ENCODE measurements around the gene VIPR1.

VIPR1 gene

GRCh38 chr3:42495393-42495792 lies 7.0 kb upstream of the VIPR1 start:
- DNase-seq = no peak

GRCh38 chr3:42497009-42497731 lies 5.3 kb upstream of the VIPR1 start:
- peak; percentile 26 for DNase-seq

- DNase-seq = peak; percentile 38
These were observed 4.4 kb upstream of the VIPR1 start for GRCh38 chr3:42498034-42498433.

- peak; percentile 52 for DNase-seq
These were observed 3.5 kb upstream of the VIPR1 start for GRCh38 chr3:42498791-42499477.

- DNase-seq = peak; percentile 48
These were observed 3.0 kb upstream of the VIPR1 start for GRCh38 chr3:42499478-42499871.

- peak; percentile 42 for DNase-seq
These were observed 2.4 kb upstream of the VIPR1 start for GRCh38 chr3:42500091-42500490.

- DNase-seq = no peak
These were observed 1.5 kb upstream of the VIPR1 start for GRCh38 chr3:42500909-42501308.

- DNase-seq = no peak
These were observed 1.1 kb upstream of the VIPR1 start for GRCh38 chr3:42501321-42501680.

GRCh38 chr3:42501681-42502428 lies 588 bp upstream of the VIPR1 start:
- DNase-seq = peak; percentile 86

GRCh38 chr3:42503251-42503924 lies 945 bp downstream of the VIPR1 start:
- DNase-seq = no peak

- peak; percentile 55 for DNase-seq
These were observed 1.5 kb downstream of the VIPR1 start for GRCh38 chr3:42503957-42504333.

GRCh38 chr3:42504334-42505127 lies 2.1 kb downstream of the VIPR1 start:
- peak; percentile 52 for DNase-seq

GRCh38 chr3:42505128-42505848 lies 2.8 kb downstream of the VIPR1 start:
- peak; percentile 54 for DNase-seq

- DNase-seq = peak; percentile 55
These were observed 3.5 kb downstream of the VIPR1 start for GRCh38 chr3:42505849-42506410.

GRCh38 chr3:42507252-42507651 lies 4.8 kb downstream of the VIPR1 start:
- peak; percentile 56 for DNase-seq

GRCh38 chr3:42507761-42508335 lies 5.4 kb downstream of the VIPR1 start:
- DNase-seq = peak; percentile 51

GRCh38 chr3:42508562-42508961 lies 6.1 kb downstream of the VIPR1 start:
- no peak for DNase-seq

GRCh38 chr3:42509111-42509510 lies 6.7 kb downstream of the VIPR1 start:
- no peak for DNase-seq

- no peak for DNase-seq
These were observed 7.9 kb downstream of the VIPR1 start for GRCh38 chr3:42510325-42510724.

GRCh38 chr3:42511201-42511600 lies 8.8 kb downstream of the VIPR1 start:
- no peak for DNase-seq

- no peak for DNase-seq
These were observed 9.3 kb downstream of the VIPR1 start for GRCh38 chr3:42511736-42512135.

All from activated CD8-positive, alpha-beta memory T cell treated with anti-CD3 and anti-CD28 coated beads for 24 hours (primary cell).